Naive B cell (primary cell): ENCODE data around the gene TMEM245. TPM values are rescaled to one million over a fixed set of nuclear protein-coding genes. Genes with fewer than 3 reads are reported as not detected.
A peak's percentile ranks its signal among the peaks of the same experiment; 100 is the strongest.
"Not testable (repeated sequence)": the region's sequence is repeated elsewhere in the genome, so short reads cannot be mapped to it uniquely, and the experiment has no call there.

ENCODE experiments used
- ATAC-seq, 2 donors: fragments of 150-1000 bp; cut with Tn5 transposase; 2 replicates each; pipeline ENCODE4 v1.10.0; 2021; ENCODE audit warnings: low read depth in 2 of 2, mild to moderate bottlenecking in 2 of 2, moderate library complexity in 2 of 2
- DNase-seq: peaks from one replicate; pipeline ENCODE4 v3.0.0; 2022
- H3K27ac Mint-ChIP-seq, 6 donors: one replicate each; pipeline ENCODE4 v1.8.0; 2020 to 2022; ENCODE audit warnings: mild to moderate bottlenecking in 6 of 6, mixed read lengths in 6 of 6, moderate library complexity in 5 of 6, inconsistent platforms in 2 of 6
- H3K27me3 Mint-ChIP-seq, 3 donors: one replicate each; pipeline ENCODE4 v1.8.0; 2021 to 2022; ENCODE audit warnings: mixed read lengths in 3 of 3, mild to moderate bottlenecking in 1 of 3
- H3K36me3 Mint-ChIP-seq, 2 donors: one replicate each; pipeline ENCODE4 v1.8.0; 2020 to 2022; ENCODE audit warnings: mixed read lengths in 2 of 2, inconsistent platforms in 1 of 2, mild to moderate bottlenecking in 1 of 2
- H3K4me1 Mint-ChIP-seq, 3 donors: one replicate each; pipeline ENCODE4 v1.8.0; 2020 to 2022; ENCODE audit warnings: mixed read lengths in 3 of 3, inconsistent platforms in 1 of 3, mild to moderate bottlenecking in 1 of 3, moderate library complexity in 1 of 3
- H3K4me3 Mint-ChIP-seq, 8 donors: one replicate each; pipeline ENCODE4 v1.8.0; 2020 to 2022; ENCODE audit warnings: mild to moderate bottlenecking in 8 of 8, mixed read lengths in 8 of 8, moderate library complexity in 8 of 8, inconsistent platforms in 2 of 8
- H3K9me3 Mint-ChIP-seq, 7 donors: one replicate each; pipeline ENCODE4 v1.8.0; 2020 to 2022; ENCODE audit warnings: mixed read lengths in 7 of 7, mild to moderate bottlenecking in 5 of 7, inconsistent platforms in 2 of 7, moderate library complexity in 1 of 7
- polyA plus RNA-seq, 6 donors: library from polyadenylated mRNA; unstranded; fragments of 300-500 nt; fragmentation: Illumina TruSeq; gene quantifications; one replicate each; pipeline ENCODE4 v1.2.3, GENCODE V29; 2021; ENCODE audit warnings: low read depth in 6 of 6

TMEM245 gene
- polyA plus RNA-seq, 6 donors from 2014 or later = 11.6 to 34.3 (median 15.9) TPM

GRCh38 chr9:109063760-109064159, 56.0 kb downstream of the TMEM245 start:
- Mint-ChIP-seq H3K27ac (peak overlapping the region in 1 of 6 donors; percentile 83), H3K4me3 (no peak overlapping the region), H3K27me3 (no peaks in the 10 kb centered on the region), H3K9me3 (no peaks in the 10 kb centered on the region), H3K4me1 (no peaks in the 10 kb centered on the region), H3K36me3 (peaks cover 13 to 16% of the 10 kb centered on the region in 2 donors)
- no peak for ATAC-seq
- no peak for DNase-seq

DNA sequence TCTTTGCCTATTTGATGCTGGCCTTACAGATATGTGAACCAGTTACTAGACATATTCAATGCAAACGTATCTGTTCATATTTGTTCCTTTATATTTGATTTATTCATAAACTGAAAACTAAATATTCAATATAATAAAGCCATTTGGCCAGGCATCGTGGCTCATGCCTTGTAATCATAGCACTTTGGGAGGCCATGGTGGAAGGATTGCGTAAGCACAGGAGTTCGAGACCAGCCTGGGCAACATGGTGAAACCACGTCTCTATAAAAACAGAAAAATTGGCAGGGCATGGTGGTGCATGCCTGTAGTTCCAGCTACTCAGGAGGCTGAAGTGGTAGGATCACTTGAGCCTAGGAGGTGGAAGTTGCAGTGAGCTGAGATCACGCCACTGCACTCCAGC, 57.2 kb downstream of the TMEM245 start:
- H3K4me3 Mint-ChIP-seq = no peak overlapping the region
- ATAC-seq (no peak), DNase-seq (no peak)
- no peak overlapping the region for H3K27ac Mint-ChIP-seq
- H3K27me3 Mint-ChIP-seq = no peaks in the 10 kb centered on the region
- peaks cover 9 to 16% of the 10 kb centered on the region in 2 donors for H3K36me3 Mint-ChIP-seq
- H3K4me1 Mint-ChIP-seq = no peaks in the 10 kb centered on the region
- H3K9me3 Mint-ChIP-seq = no peaks in the 10 kb centered on the region

DNA sequence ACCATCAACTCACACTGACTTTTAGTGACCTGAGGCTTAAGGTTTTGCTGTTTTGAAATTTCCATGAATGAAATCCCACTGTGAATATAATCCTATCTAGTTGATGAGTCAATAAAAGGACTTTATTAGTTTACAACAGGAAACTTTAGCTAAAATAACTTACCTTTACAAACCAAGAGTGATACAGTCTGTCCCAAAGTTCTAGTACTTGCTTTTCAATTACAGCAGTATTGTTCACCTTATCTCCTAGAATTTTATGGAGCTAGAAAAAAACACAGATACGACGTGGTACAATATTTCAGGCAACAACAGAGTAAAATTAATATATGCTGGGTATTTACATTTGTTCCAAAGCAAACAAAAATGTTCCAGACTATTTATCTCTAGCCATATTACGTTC, 59.6 kb downstream of the TMEM245 start:
- Mint-ChIP-seq H3K27me3 (no peaks in the 10 kb centered on the region), H3K27ac (no peak overlapping the region), H3K9me3 (no peaks in the 10 kb centered on the region), H3K4me1 (no peaks in the 10 kb centered on the region), H3K36me3 (peaks cover 19 to 25% of the 10 kb centered on the region in 2 donors), H3K4me3 (no peak overlapping the region)
- no peak for DNase-seq
- ATAC-seq = no peak

- not testable (repeated sequence) for DNase-seq, H3K4me1 Mint-ChIP-seq, H3K9me3 Mint-ChIP-seq, H3K27me3 Mint-ChIP-seq, H3K4me3 Mint-ChIP-seq, ATAC-seq
- peak overlapping the region in 3 of 6 donors; percentile 53 to 81 (median 54) for H3K27ac Mint-ChIP-seq
- H3K36me3 Mint-ChIP-seq = peaks cover 37 to 63% of the 10 kb centered on the region in 2 donors
Measured at GRCh38 chr9:109053121-109053520, 66.6 kb downstream of the TMEM245 start.

DNA sequence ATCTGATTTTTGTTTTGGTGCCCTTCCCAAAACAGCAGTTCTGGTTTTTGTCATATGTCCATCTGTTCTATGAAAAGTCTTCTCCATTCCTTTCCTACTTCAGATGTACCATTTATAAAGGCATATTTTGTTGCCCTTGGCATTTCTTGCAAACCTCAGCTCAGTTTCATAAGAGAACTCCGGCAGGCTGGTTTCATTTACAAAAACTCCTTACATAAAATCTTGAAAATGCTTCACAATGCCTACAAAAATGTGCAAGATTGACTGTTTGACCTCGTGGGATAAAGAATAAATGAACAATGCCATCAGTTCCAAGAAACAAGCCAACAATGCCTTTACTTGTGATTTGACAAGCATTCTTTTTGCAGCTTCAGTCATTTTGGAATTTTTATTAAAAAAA, 67.3 kb downstream of the TMEM245 start:
- DNase-seq (no peak), ATAC-seq (no peak)
- no peaks in the 10 kb centered on the region for H3K9me3 Mint-ChIP-seq
- no peak overlapping the region for H3K4me3 Mint-ChIP-seq
- H3K4me1 Mint-ChIP-seq = no peaks in the 10 kb centered on the region
- peaks cover 40 to 64% of the 10 kb centered on the region in 2 donors for H3K36me3 Mint-ChIP-seq
- H3K27me3 Mint-ChIP-seq = no peaks in the 10 kb centered on the region
- no peak overlapping the region for H3K27ac Mint-ChIP-seq

DNA sequence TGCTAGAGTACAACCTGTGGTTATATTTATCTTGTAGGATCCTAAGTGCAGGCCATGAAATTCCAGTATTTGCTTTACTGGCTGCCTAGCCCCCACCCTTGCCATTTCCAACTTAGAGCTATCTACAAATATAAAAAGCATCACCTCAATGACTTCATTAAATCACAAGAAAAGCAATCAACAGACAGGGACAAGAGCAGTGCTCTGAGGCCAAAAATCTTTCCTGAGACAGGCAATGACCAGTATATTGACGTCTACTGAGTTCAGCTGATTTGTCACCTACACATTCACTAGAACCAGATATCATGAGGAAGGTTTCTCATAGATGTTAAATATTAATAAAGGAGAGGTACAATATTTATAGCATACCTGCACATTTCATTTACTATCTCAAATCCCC, 68.0 kb downstream of the TMEM245 start:
- H3K36me3 Mint-ChIP-seq = peaks cover 40 to 61% of the 10 kb centered on the region in 2 donors
- H3K4me1 Mint-ChIP-seq = no peaks in the 10 kb centered on the region
- H3K27ac Mint-ChIP-seq = no peak overlapping the region
- H3K27me3 Mint-ChIP-seq = no peaks in the 10 kb centered on the region
- no peak for DNase-seq
- no peak overlapping the region for H3K4me3 Mint-ChIP-seq
- no peaks in the 10 kb centered on the region for H3K9me3 Mint-ChIP-seq
- no peak for ATAC-seq

GRCh38 chr9:109050444-109050843, 69.3 kb downstream of the TMEM245 start:
- no peak for ATAC-seq

DNA sequence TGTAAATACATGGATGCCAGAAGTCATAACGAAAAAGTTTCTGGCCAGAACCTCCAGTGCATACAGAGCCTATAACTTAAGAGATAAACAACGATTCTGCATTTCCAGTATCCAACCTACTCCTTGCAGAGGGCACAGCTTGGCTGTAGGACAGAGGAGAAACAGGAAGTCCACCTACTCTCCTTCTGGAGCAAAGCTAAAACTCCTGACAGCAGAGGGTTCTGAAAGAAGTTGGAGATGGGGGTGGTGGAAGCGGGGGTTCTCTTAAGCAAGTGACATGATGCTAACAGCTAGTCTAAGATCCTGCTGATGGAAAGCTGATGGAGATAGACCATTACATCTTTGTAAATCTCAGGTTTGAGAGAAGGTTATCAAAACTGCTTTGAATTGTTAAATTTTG, 70.9 kb downstream of the TMEM245 start:
- Mint-ChIP-seq H3K9me3 (peaks cover 0 to 3% (median 0%) of the 10 kb centered on the region in 7 donors), H3K36me3 (peaks cover 26 to 54% of the 10 kb centered on the region in 2 donors), H3K4me1 (no peaks in the 10 kb centered on the region), H3K4me3 (no peak overlapping the region), H3K27ac (no peak overlapping the region), H3K27me3 (no peaks in the 10 kb centered on the region)
- DNase-seq = no peak
- ATAC-seq = no peak

More at GRCh38 chr9:109050444-109050843, 69.3 kb downstream of the TMEM245 start:
- no peaks in the 10 kb centered on the region for H3K4me1 Mint-ChIP-seq
- no peaks in the 10 kb centered on the region for H3K9me3 Mint-ChIP-seq
- no peak overlapping the region for H3K4me3 Mint-ChIP-seq
- no peak for DNase-seq
- no peaks in the 10 kb centered on the region for H3K27me3 Mint-ChIP-seq
- no peak overlapping the region for H3K27ac Mint-ChIP-seq
- H3K36me3 Mint-ChIP-seq = peaks cover 33 to 61% of the 10 kb centered on the region in 2 donors

- no peak overlapping the region for H3K27ac Mint-ChIP-seq
- H3K36me3 Mint-ChIP-seq = peaks cover 42 to 57% of the 10 kb centered on the region in 2 donors
- no peaks in the 10 kb centered on the region for H3K4me1 Mint-ChIP-seq
- DNase-seq (no peak), ATAC-seq (no peak)
- H3K27me3 Mint-ChIP-seq = no peaks in the 10 kb centered on the region
- H3K9me3 Mint-ChIP-seq = peaks cover 0 to 11% (median 2%) of the 10 kb centered on the region in 7 donors
- H3K4me3 Mint-ChIP-seq = no peak overlapping the region
Measured at GRCh38 chr9:109047259-109047658, 72.5 kb downstream of the TMEM245 start.

DNA sequence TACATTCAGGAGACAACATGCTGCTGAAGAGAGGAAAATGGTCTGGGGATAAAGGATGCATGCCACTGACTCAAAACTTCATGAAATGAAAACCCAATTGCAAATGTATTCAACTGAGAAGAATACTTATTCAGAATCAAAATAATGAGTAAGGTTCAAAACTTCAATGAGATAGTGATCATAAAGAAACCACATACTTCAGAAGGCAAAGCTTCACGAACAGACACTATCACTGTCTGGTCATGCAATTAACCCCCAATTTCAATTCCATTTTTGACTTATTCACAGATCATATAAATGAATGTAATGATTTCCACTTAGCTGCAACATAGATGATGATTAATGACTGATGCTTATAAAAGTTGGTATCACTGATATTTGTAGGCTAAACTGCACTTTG, 73.4 kb downstream of the TMEM245 start:
- Mint-ChIP-seq H3K27me3 (no peaks in the 10 kb centered on the region), H3K9me3 (peaks cover 0 to 12% (median 2%) of the 10 kb centered on the region in 7 donors), H3K27ac (peak overlapping the region in 1 of 6 donors; percentile 24), H3K4me1 (no peaks in the 10 kb centered on the region), H3K36me3 (peaks cover 43 to 49% of the 10 kb centered on the region in 2 donors), H3K4me3 (no peak overlapping the region)
- ATAC-seq (no peak), DNase-seq (no peak)

GRCh38 chr9:109043578-109043977, 76.2 kb downstream of the TMEM245 start:
- Mint-ChIP-seq H3K4me3 (no peak overlapping the region), H3K36me3 (peaks cover 31 to 38% of the 10 kb centered on the region in 2 donors), H3K9me3 (peaks cover 0 to 12% (median 5%) of the 10 kb centered on the region in 7 donors), H3K27me3 (no peaks in the 10 kb centered on the region), H3K4me1 (no peaks in the 10 kb centered on the region), H3K27ac (peak overlapping the region in 1 of 6 donors; percentile 22)
- ATAC-seq = no peak
- no peak for DNase-seq

- DNase-seq (no peak), ATAC-seq (no peak)
- H3K36me3 Mint-ChIP-seq = peaks cover 23 to 36% of the 10 kb centered on the region in 2 donors
- no peaks in the 10 kb centered on the region for H3K4me1 Mint-ChIP-seq
- H3K9me3 Mint-ChIP-seq = peaks cover 0 to 12% (median 5%) of the 10 kb centered on the region in 7 donors
- H3K4me3 Mint-ChIP-seq = no peak overlapping the region
- H3K27me3 Mint-ChIP-seq = no peaks in the 10 kb centered on the region
- no peak overlapping the region for H3K27ac Mint-ChIP-seq
Measured at GRCh38 chr9:109040571-109040970, 79.2 kb downstream of the TMEM245 start.

- DNase-seq (no peak), ATAC-seq (no peak)
- peaks cover 23 to 31% of the 10 kb centered on the region in 2 donors for H3K36me3 Mint-ChIP-seq
- H3K4me3 Mint-ChIP-seq = no peak overlapping the region
- H3K9me3 Mint-ChIP-seq = peaks cover 0 to 12% (median 5%) of the 10 kb centered on the region in 7 donors
- H3K27me3 Mint-ChIP-seq = no peaks in the 10 kb centered on the region
- H3K27ac Mint-ChIP-seq = peak overlapping the region in 3 of 6 donors; percentile 18 to 89 (median 22)
- H3K4me1 Mint-ChIP-seq = no peaks in the 10 kb centered on the region
Measured at GRCh38 chr9:109039539-109039938, 80.2 kb downstream of the TMEM245 start.

DNA sequence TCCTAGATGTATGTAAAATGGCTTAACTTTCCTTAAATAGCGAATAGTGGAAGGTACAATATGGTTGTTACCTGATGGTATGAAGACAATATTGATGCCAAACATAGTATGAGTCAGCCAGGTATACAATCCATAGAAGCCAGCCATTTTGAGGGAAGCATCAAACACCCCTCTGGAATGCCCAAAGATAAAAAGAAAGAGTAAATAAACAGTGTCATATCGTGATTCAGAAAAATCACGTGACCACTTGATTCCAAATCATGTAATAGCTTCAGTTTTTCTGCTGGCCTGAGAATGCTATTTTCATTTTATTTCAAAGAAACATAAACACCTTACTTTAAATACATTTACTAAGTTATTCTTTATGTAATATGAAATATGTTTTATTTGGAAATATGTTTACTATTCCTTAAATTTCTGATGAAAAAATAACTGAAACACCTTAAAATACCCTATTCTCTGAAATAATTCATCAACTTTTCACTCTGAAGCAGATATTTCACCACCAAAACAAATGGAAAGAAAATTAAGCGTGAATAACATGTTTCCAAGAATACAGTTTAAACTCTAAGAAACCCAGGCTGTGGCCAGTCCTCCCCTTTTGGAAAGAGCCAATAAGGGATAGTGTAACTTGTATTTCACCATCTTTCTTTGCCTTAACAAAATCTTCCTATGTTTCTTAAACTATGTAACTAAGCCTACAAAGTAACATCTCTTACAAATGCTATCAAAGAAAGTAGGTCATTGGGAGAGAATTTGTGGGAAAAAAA, 81.6 kb downstream of the TMEM245 start:
- Mint-ChIP-seq H3K36me3 (peaks cover 11 to 25% of the 10 kb centered on the region in 2 donors), H3K27me3 (no peaks in the 10 kb centered on the region), H3K4me3 (no peak overlapping the region), H3K27ac (no peak overlapping the region), H3K9me3 (peaks cover 0 to 8% (median 2%) of the 10 kb centered on the region in 7 donors), H3K4me1 (no peaks in the 10 kb centered on the region)
- DNase-seq (no peak), ATAC-seq (no peak)
